Panc1 (cell line): ENCODE measurements around the gene BEST3. TPM values are rescaled to one million over a fixed set of nuclear protein-coding genes. Genes with fewer than 3 reads are reported as not detected.

Experiments used
- ATAC-seq: fragments of 200-7000 bp; cut with Tn5 transposase; 2 replicates; pipeline ENCODE4 v1.9.1; 2020; ENCODE audit warnings: mild to moderate bottlenecking, moderate library complexity
- BruUV-seq: library from RNA; stranded (reverse); fragments of 400-500 nt; replicated peaks from 2 replicates; lab custom pipeline; 2021; lab: Mats Ljungman, UMichigan
- CTCF ChIA-PET: fragments of 300-600 bp; sonication (Branson Sonifier 250); formaldehyde crosslinking; loops from one replicate; lab custom pipeline; 2022; ENCODE audit warnings: antibody characterized with exemption; lab: Charles Lee
- POLR2A ChIA-PET: fragments of 300-600 bp; sonication (Branson Sonifier 250); formaldehyde crosslinking; loops from one replicate; lab custom pipeline; 2022; ENCODE audit warnings: antibody characterized with exemption; lab: Charles Lee
- DNase-seq: peaks from one replicate; pipeline ENCODE4 v3.0.0-alpha.2; 2010; ENCODE audit warnings: low read depth, low spot score
- H3K27ac ChIP-seq: 2 replicates; pipeline ENCODE4 v1.5.1; 2011; ENCODE audit warnings: mild to moderate bottlenecking, low read length, inconsistent platforms
- H3K27me3 ChIP-seq: fragments of 200-500 bp; sonication (Bioruptor generic); 2 replicates; pipeline ENCODE4 v1.6.0; 2014; ENCODE audit warnings: low read length, inconsistent platforms; ENCODE audit not compliant: control insufficient read depth, insufficient read depth
- H3K36me3 ChIP-seq: fragments of 200-500 bp; sonication (Bioruptor generic); 2 replicates; pipeline ENCODE4 v1.5.1; 2014; ENCODE audit warnings: inconsistent platforms, mild to moderate bottlenecking, low read length, moderate library complexity; ENCODE audit not compliant: control insufficient read depth, insufficient read depth
- H3K4me1 ChIP-seq: 2 replicates; pipeline ENCODE4 v1.5.1; 2011; ENCODE audit warnings: inconsistent platforms, mild to moderate bottlenecking, low read length, moderate library complexity; ENCODE audit not compliant: control insufficient read depth, insufficient read depth
- H3K4me3 ChIP-seq, 2 experiments: 2 replicates each; pipeline ENCODE4 v1.5.1; 2011 to 2012; ENCODE audit warnings: low read depth in 2 of 2, low read length in 2 of 2, mild to moderate bottlenecking in 2 of 2, inconsistent platforms in 1 of 2, moderate library complexity in 1 of 2
- H3K9me3 ChIP-seq: fragments of 200-500 bp; sonication (Bioruptor generic); 2 replicates; pipeline ENCODE4 v1.5.1; 2014; ENCODE audit warnings: low read depth, mild to moderate bottlenecking, inconsistent platforms, low read length, moderate library complexity; ENCODE audit not compliant: control insufficient read depth, insufficient read depth
- CTCF ChIP-seq: fragments of 450-650 bp; IDR thresholded peaks from 2 replicates; pipeline ENCODE4 v1.5.1; 2017; ENCODE audit warnings: mild to moderate bottlenecking
- POLR2AphosphoS5 ChIP-seq: IDR thresholded peaks from 2 replicates; pipeline ENCODE4 v1.6.1; 2012; ENCODE audit warnings: mild to moderate bottlenecking, low read depth, low read length, moderate library complexity
- REST ChIP-seq, 2 experiments: IDR thresholded peaks; 2 replicates each; pipeline ENCODE4 v1.6.1; 2011 to 2012; ENCODE audit warnings: low read depth in 2 of 2, control low read depth in 1 of 2, low read length in 1 of 2, mild to moderate bottlenecking in 1 of 2, moderate library complexity in 1 of 2; ENCODE audit not compliant: insufficient read depth in 1 of 2
- SIN3A ChIP-seq: IDR thresholded peaks from 2 replicates; pipeline ENCODE4 v1.6.1; 2012; ENCODE audit warnings: low read depth, mild to moderate bottlenecking, low read length, moderate library complexity, borderline replicate concordance; ENCODE audit not compliant: insufficient read depth
- TCF7L2 ChIP-seq: IDR thresholded peaks from 2 replicates; pipeline ENCODE4 v1.6.1; 2011; ENCODE audit warnings: mild to moderate bottlenecking, low read depth, low read length, inconsistent platforms
- in situ Hi-C: cut with HindIII; loops from 2 replicates; pipeline ENCODE4 v1.10.0; 2016; ENCODE audit warnings: low sequenced_read_pairs, low pct_unique_long_range_greater_than_20kb
- intact Hi-C: fragments of 100-400 bp; cut with micrococcal nuclease; formaldehyde crosslinking; loops from one replicate; pipeline ENCODE4 v1.10.0; 2022; ENCODE audit not compliant: unreplicated experiment
- total RNA-seq: library from RNA; stranded (reverse); gene quantifications from one replicate; pipeline ENCODE4 v1.2.1, GENCODE V29; 2021; ENCODE audit not compliant: unreplicated experiment

Gene BEST3
- total RNA-seq, 1 experiment from 2014 or later, result 0.67 TPM

GRCh38 chr12:69610729-69611128, 88.4 kb downstream of the BEST3 start, which contains the start of gene LRRC10:
Gene LRRC10 (minus strand): TSS chr12:69610907. CDS start chr12:69610838, 69 bp downstream.
- POLR2A ChIA-PET, result no interaction called here

GRCh38 chr12:69610126-69610525, 89.0 kb downstream of the BEST3 start:
- intact Hi-C loops, result no loop called here
- Histone ChIP-seq H3K27me3 (0 out of 2 replicates have a peak, but pooled peaks cover 4% of the 10 kb centered on the region), H3K27ac (no peak overlapping the region), H3K4me1 (no peaks in the 10 kb centered on the region), H3K36me3 (no peaks in the 10 kb centered on the region), H3K9me3 (no peaks in the 10 kb centered on the region), H3K4me3 (no peak overlapping the region)
- no TSS peak for BruUV-seq
- in situ Hi-C loops, result no loop called here
- ChIA-PET POLR2A (interaction anchor here (0.6 kb wide), 1 partner anchor 139 kb away, joined by 6 read pairs; no protein-coding TSS in a partner anchor), CTCF (interaction anchor here (0.6 kb wide), 2 partner anchors 42 to 67 kb away, joined by 3 to 5 read pairs; no protein-coding TSS in a partner anchor)
- no peak for DNase-seq
- TF ChIP-seq CTCF (no peak), REST (IDR thresholded peaks at IDR 0.05; ENCODE audit: insufficient read depth in 1 of 2, low read depth in 2 of 2, low read length in 1 of 2) (no peak), SIN3A (no peak), POLR2AphosphoS5 (no peak), TCF7L2 (no peak)
- ATAC-seq, result no peak

More at GRCh38 chr12:69610729-69611128, 88.4 kb downstream of the BEST3 start, which contains the start of gene LRRC10:
- CTCF ChIA-PET, result interaction anchor here (0.7 kb wide), 1 partner anchor 38 kb away, joined by 10 read pairs; no protein-coding TSS in a partner anchor
- no peak for TF ChIP-seq REST (IDR thresholded peaks at IDR 0.05; ENCODE audit: insufficient read depth in 1 of 2, low read depth in 2 of 2, low read length in 1 of 2)
- TF ChIP-seq POLR2AphosphoS5, result no peak
- TF ChIP-seq SIN3A, result no peak
- TF ChIP-seq CTCF, result no peak
- H3K4me3 ChIP-seq, result no peak within 1 kb of the TSS
- H3K4me1 ChIP-seq, result no peaks in the 10 kb centered on the region
- no TSS peak for BruUV-seq
- ATAC-seq (no peak), DNase-seq (no peak)
- intact Hi-C loops, result no loop called here
- no peak within 1 kb of the TSS for H3K27ac ChIP-seq
- no peaks in the 10 kb centered on the region for H3K36me3 ChIP-seq
- in situ Hi-C loops, result no loop called here
- 0 out of 2 replicates have a peak, but pooled peaks cover 4% of the 10 kb centered on the region for H3K27me3 ChIP-seq
- H3K9me3 ChIP-seq, result no peaks in the 10 kb centered on the region
